A673 (cell line): ENCODE measurements around the gene ANKLE2. TPM values are rescaled to one million over a fixed set of nuclear protein-coding genes. Genes with fewer than 3 reads are reported as not detected.

Experiments used
- BruUV-seq: library from RNA; stranded (reverse); fragments of 400-500 nt; replicated peaks from 2 replicates; lab custom pipeline; 2021; lab: Mats Ljungman, UMichigan
- CTCF ChIA-PET: fragments of 300-600 bp; sonication (Branson Sonifier 250); formaldehyde crosslinking; loops from one replicate; lab custom pipeline; 2022; ENCODE audit warnings: antibody characterized with exemption; lab: Charles Lee
- POLR2A ChIA-PET: fragments of 300-600 bp; sonication (Branson Sonifier 250); formaldehyde crosslinking; loops from one replicate; lab custom pipeline; 2022; ENCODE audit warnings: antibody characterized with exemption; ENCODE audit not compliant: low non-redundant PET; lab: Charles Lee
- DNase-seq: peaks from one replicate; pipeline ENCODE4 v3.0.0-alpha.2; 2015; ENCODE audit warnings: low spot score
- H3K27ac ChIP-seq: fragments of 200-600 bp; sonication (generic); 2 replicates; pipeline ENCODE4 v1.5.1; 2016; ENCODE audit warnings: mixed run types, low read depth, mild to moderate bottlenecking, mixed read lengths, antibody characterized with exemption, low read length; ENCODE audit not compliant: poor library complexity, severe bottlenecking
- H3K27me3 ChIP-seq: fragments of 200-600 bp; sonication (generic); replicated peaks from 2 replicates; pipeline ENCODE4 v1.6.1; 2017; ENCODE audit warnings: mixed run types, low read depth, mild to moderate bottlenecking, mixed read lengths, antibody characterized with exemption, low read length; ENCODE audit not compliant: insufficient read depth, poor library complexity
- H3K36me3 ChIP-seq: fragments of 200-600 bp; sonication (generic); 2 replicates; pipeline ENCODE4 v1.6.1; 2016; ENCODE audit warnings: mixed run types, mild to moderate bottlenecking, mixed read lengths, antibody characterized with exemption, low read length; ENCODE audit not compliant: insufficient read depth, poor library complexity, severe bottlenecking
- H3K4me1 ChIP-seq: fragments of 200-600 bp; sonication (generic); 2 replicates; pipeline ENCODE4 v1.6.1; 2017; ENCODE audit warnings: mixed run types, mild to moderate bottlenecking, mixed read lengths, antibody characterized with exemption, low read length; ENCODE audit not compliant: insufficient read depth, poor library complexity, severe bottlenecking
- H3K4me3 ChIP-seq: fragments of 200-600 bp; sonication (generic); 2 replicates; pipeline ENCODE4 v1.5.1; 2016; ENCODE audit warnings: low read depth, mixed run types, mild to moderate bottlenecking, mixed read lengths, low read length; ENCODE audit not compliant: poor library complexity, severe bottlenecking
- H3K9me3 ChIP-seq: fragments of 200-600 bp; sonication (generic); 2 replicates; pipeline ENCODE4 v1.6.1; 2016; ENCODE audit warnings: mixed run types, low read depth, mild to moderate bottlenecking, mixed read lengths, antibody characterized with exemption, low read length; ENCODE audit not compliant: poor library complexity, severe bottlenecking
- CTCF ChIP-seq: fragments of 300-800, 200-600 bp; sonication (generic); conservative IDR thresholded peaks from 2 replicates; pipeline ENCODE4 v1.5.1; 2017; ENCODE audit warnings: low read depth, mild to moderate bottlenecking, antibody characterized with exemption, low read length, moderate library complexity, mixed read lengths
- EZH2 ChIP-seq: fragments of 200-600 bp; sonication (generic); IDR thresholded peaks from 2 replicates; pipeline ENCODE4 v1.6.1; 2017; ENCODE audit warnings: borderline replicate concordance, low read depth, mild to moderate bottlenecking, mixed read lengths, antibody characterized with exemption, low read length; ENCODE audit not compliant: poor library complexity, severe bottlenecking
- intact Hi-C: fragments of 100-400 bp; cut with micrococcal nuclease; formaldehyde crosslinking; loops from one replicate; pipeline ENCODE4 v1.10.0; 2022; ENCODE audit not compliant: unreplicated experiment
- total RNA-seq: library from RNA; stranded (reverse); gene quantifications from 2 replicates; pipeline ENCODE4 v1.2.3, GENCODE V29; 2021

ANKLE2 gene
- total RNA-seq, 1 experiment from 2014 or later, result 107 TPM

GRCh38 chr12:132731574-132731973, 30.1 kb downstream of the ANKLE2 start:
- Histone ChIP-seq H3K4me3 (no peak overlapping the region), H3K27ac (no peak overlapping the region), H3K4me1 (peaks cover 20% of the 10 kb centered on the region), H3K27me3 (no peaks in the 10 kb centered on the region), H3K36me3 (peaks cover 72% of the 10 kb centered on the region), H3K9me3 (no peaks in the 10 kb centered on the region)
- ChIA-PET POLR2A (no interaction called here), CTCF (no interaction called here)
- intact Hi-C loops, result no loop called here
- no peak for TF ChIP-seq EZH2
- no peak for TF ChIP-seq CTCF
- peak; percentile 34 for DNase-seq
- BruUV-seq, result no TSS peak

GRCh38 chr12:132730353-132730752, 31.3 kb downstream of the ANKLE2 start:
- no peaks in the 10 kb centered on the region for H3K27me3 ChIP-seq
- TF ChIP-seq EZH2 (no peak), CTCF (no peak)
- H3K27ac ChIP-seq, result peak overlapping the region; percentile 58
- peaks cover 71% of the 10 kb centered on the region for H3K36me3 ChIP-seq
- H3K4me1 ChIP-seq, result peaks cover 18% of the 10 kb centered on the region
- no peaks in the 10 kb centered on the region for H3K9me3 ChIP-seq
- BruUV-seq, result no TSS peak
- intact Hi-C loops, result no loop called here
- H3K4me3 ChIP-seq, result no peak overlapping the region
- DNase-seq, result no peak
- POLR2A ChIA-PET, result no interaction called here
- CTCF ChIA-PET, result no interaction called here

GRCh38 chr12:132729541-132730320, 31.9 kb downstream of the ANKLE2 start:
- no peaks in the 10 kb centered on the region for H3K27me3 ChIP-seq
- H3K4me3 ChIP-seq, result no peak overlapping the region
- H3K27ac ChIP-seq, result peak overlapping the region; percentile 58
- ChIA-PET POLR2A (no interaction called here), CTCF (no interaction called here)
- H3K36me3 ChIP-seq, result peaks cover 71% of the 10 kb centered on the region
- intact Hi-C loops, result no loop called here
- no TSS peak for BruUV-seq
- DNase-seq, result peak; percentile 72
- peaks cover 12% of the 10 kb centered on the region for H3K4me1 ChIP-seq
- no peak for TF ChIP-seq CTCF
- TF ChIP-seq EZH2, result no peak
- no peaks in the 10 kb centered on the region for H3K9me3 ChIP-seq
